ENCODE data around the gene THUMPD2.
"Not testable (repeated sequence)": the region's sequence is repeated elsewhere in the genome, so short reads cannot be mapped to it uniquely, and the experiment has no call there.

THUMPD2 gene

DNA sequence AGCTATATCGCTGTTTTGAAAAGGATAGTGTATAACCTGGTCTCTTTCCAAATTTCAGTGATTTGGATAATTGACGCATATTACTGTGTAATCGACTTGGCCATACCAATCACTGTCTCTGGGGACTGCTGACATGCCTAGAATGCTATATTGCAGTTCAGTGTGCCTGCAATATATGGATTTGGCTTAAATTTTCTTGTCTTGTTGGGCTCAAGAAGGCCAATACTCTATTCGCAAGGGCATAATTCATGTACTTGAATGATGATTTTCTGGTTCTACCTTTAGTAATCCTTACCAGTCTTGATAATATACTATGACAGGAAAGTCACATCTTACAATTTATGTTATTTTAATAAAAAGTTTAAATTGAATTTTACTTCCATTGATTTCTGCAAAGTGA, 21.7 kb upstream of the THUMPD2 start:
- H3K4me3 ChIP-seq (ENCODE audit: low read depth, low read length) = no peak overlapping the region
- no peak for TF ChIP-seq CTCF (IDR thresholded peaks at IDR 0.05; ENCODE audit: low read depth, low read length, missing control alignments)
- DNase-seq (ENCODE audit: low read depth) = no peak

DNA sequence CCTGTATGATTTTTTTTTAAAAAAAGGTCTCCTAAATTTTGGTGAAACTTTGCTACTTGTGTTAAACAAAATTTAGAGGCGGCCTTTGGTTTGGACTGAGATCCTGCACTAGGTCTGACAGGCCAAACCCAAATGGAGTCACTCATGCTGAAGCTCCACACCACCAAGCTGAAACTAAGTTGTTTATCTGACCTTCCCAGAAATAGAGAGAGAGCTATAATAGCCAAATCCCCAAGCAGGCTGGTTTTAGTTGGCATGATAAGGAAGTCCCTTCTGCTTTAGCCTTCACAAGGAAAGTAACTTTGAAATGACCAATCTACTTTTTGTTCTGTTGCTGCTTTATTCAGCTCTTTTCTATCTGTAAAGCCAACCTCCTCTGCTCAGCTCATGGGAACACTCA, 17.1 kb upstream of the THUMPD2 start:
- no peak for TF ChIP-seq CTCF (IDR thresholded peaks at IDR 0.05; ENCODE audit: low read depth, low read length, missing control alignments)
- DNase-seq (ENCODE audit: low read depth) = no peak
- H3K4me3 ChIP-seq (ENCODE audit: low read depth, low read length) = no peak overlapping the region

- not testable (repeated sequence) for DNase-seq (ENCODE audit: low read depth)
Measured at GRCh38 chr2:39790216-39790818, 11.3 kb upstream of the THUMPD2 start.

DNA sequence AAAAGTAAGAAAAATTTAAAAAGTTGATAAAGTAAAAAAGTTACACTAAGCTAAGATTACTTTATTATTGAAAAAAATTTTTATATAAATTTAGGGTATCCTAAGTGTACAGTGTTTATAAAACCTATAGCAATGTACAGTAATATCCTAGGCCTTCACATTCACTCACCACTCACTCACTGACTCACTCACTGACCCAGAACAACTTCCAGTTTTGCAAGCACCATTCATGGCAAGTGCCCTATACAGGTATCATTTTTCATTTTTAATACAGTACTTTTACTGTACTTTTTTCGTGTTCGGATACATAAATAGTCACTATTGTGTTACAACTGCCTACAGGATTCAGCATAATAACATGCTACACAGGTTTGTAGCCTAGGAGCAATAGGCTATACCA, 8.9 kb upstream of the THUMPD2 start:
- TF ChIP-seq CTCF (IDR thresholded peaks at IDR 0.05; ENCODE audit: low read depth, low read length, missing control alignments) = no peak
- no peak overlapping the region for H3K4me3 ChIP-seq (ENCODE audit: low read depth, low read length)
- no peak for DNase-seq (ENCODE audit: low read depth)

More at GRCh38 chr2:39790216-39790818, 11.3 kb upstream of the THUMPD2 start:
- not testable (repeated sequence) for H3K4me3 ChIP-seq (ENCODE audit: low read depth, low read length)

DNA sequence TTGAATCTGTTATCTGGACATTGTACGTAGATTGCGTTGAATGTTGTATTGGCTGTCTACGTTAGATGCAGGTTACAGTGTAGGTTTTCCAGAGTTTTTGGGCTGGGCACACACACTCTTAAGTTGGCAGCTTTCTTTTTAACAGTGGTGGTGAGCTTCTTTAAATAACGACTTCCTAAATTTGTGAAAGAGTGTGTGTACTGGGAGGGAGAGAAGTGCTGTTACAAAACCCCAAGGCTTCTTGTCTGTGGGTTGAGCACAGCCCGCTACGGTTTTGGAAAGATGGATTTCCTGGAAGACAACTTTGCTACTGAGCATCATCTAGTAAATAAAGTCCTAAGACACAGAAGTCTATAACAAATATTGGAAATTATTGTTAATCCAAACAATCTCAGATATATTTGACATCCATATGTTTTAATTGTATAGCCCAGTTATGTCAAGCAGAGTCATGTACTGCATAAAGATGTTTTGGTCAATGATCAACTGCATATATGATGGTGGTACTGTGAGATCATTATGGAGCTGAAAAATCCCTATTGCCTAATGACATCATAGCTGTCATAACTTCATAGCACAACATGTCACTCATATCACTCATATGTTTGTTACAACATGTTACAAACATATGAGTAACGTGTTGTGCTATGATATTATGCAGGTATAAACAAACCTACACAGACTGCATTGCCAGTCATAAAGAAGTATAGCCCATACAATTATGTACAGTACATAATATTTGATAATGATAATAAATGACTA, 7.9 kb upstream of the THUMPD2 start:
- no peak for DNase-seq (ENCODE audit: low read depth)
- no peak overlapping the region for H3K4me3 ChIP-seq (ENCODE audit: low read depth, low read length)
- no peak for TF ChIP-seq CTCF (IDR thresholded peaks at IDR 0.05; ENCODE audit: low read depth, low read length, missing control alignments)

- no peak for TF ChIP-seq CTCF (IDR thresholded peaks at IDR 0.05; ENCODE audit: low read depth, low read length, missing control alignments)
- DNase-seq (ENCODE audit: low read depth) = no peak
Measured at GRCh38 chr2:39782591-39782990, 3.5 kb upstream of the THUMPD2 start.

DNA sequence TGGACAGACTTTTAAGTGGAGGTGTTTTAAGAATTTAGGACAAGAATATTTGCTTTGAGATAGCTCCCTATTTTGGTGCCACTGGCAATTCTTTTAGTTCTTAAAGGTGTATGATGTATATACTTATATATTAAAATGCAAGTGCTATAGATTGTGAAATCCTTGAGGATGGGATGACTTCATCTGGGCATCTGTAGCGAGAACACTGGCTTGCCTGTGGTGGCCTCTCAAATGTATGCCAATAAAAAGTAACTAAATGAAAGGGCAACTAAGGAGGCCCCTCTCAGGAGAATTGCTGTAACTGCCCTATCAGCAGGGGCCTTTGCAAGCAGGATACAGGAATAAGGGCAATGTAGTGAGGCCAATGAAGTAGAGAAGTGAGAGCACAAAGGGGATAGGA, 2.6 kb upstream of the THUMPD2 start:
- no peak for DNase-seq (ENCODE audit: low read depth)
- H3K4me3 ChIP-seq (ENCODE audit: low read depth, low read length) = no peak overlapping the region
- no peak for TF ChIP-seq CTCF (IDR thresholded peaks at IDR 0.05; ENCODE audit: low read depth, low read length, missing control alignments)

More at GRCh38 chr2:39782591-39782990, 3.5 kb upstream of the THUMPD2 start:
- no peak overlapping the region for H3K4me3 ChIP-seq (ENCODE audit: low read depth, low read length)

All from GM12864 (cell line).